NCI-H146 (cell line): ENCODE measurements around the gene CPNE2.
"Not testable (repeated sequence)": the region's sequence is repeated elsewhere in the genome, so short reads cannot be mapped to it uniquely, and the experiment has no call there.

ENCODE experiments used
- DNase-seq: peaks from one replicate; lab custom pipeline; 2025; lab: John Stamatoyannopoulos, UW

CPNE2 gene

GRCh38 chr16:57091975-57092785 lies at the start of gene CPNE2:
Gene CPNE2, plus strand, starts transcription at chr16:57092583. Its CDS starts 18,160 bp downstream, at chr16:57110743.
- DNase-seq, result peak; percentile 57

GRCh38 chr16:57043248-57043647 lies 49.1 kb upstream of the CPNE2 start:
- DNase-seq, result no peak

GRCh38 chr16:57044931-57045693 lies 47.3 kb upstream of the CPNE2 start:
- DNase-seq, result no peak

GRCh38 chr16:57045694-57046381 lies 46.5 kb upstream of the CPNE2 start:
- DNase-seq, result peak; percentile 24

- DNase-seq, result no peak
Measured at GRCh38 chr16:57048095-57048494, 44.3 kb upstream of the CPNE2 start.

GRCh38 chr16:57049678-57050077 lies 42.7 kb upstream of the CPNE2 start:
- DNase-seq, result no peak

- DNase-seq, result no peak
Measured at GRCh38 chr16:57051696-57052228, 40.6 kb upstream of the CPNE2 start.

GRCh38 chr16:57053206-57053605 lies 39.2 kb upstream of the CPNE2 start:
- no peak for DNase-seq

- DNase-seq, result no peak
Measured at GRCh38 chr16:57054338-57054737, 38.0 kb upstream of the CPNE2 start.

GRCh38 chr16:57054771-57055170 lies 37.6 kb upstream of the CPNE2 start:
- DNase-seq, result no peak

GRCh38 chr16:57055671-57056070 lies 36.7 kb upstream of the CPNE2 start:
- no peak for DNase-seq

GRCh38 chr16:57058291-57058861 lies 34.0 kb upstream of the CPNE2 start:
- no peak for DNase-seq

- no peak for DNase-seq
Measured at GRCh38 chr16:57060323-57061083, 31.9 kb upstream of the CPNE2 start.

- DNase-seq, result peak; percentile 82
Measured at GRCh38 chr16:57061084-57061905, 31.1 kb upstream of the CPNE2 start.

GRCh38 chr16:57062329-57062728 lies 30.1 kb upstream of the CPNE2 start:
- no peak for DNase-seq

GRCh38 chr16:57063189-57063588 lies 29.2 kb upstream of the CPNE2 start:
- not testable (repeated sequence) for DNase-seq

- DNase-seq, result no peak
Measured at GRCh38 chr16:57064995-57065394, 27.4 kb upstream of the CPNE2 start.

- no peak for DNase-seq
Measured at GRCh38 chr16:57066625-57067024, 25.8 kb upstream of the CPNE2 start.

GRCh38 chr16:57067347-57067746 lies 25.0 kb upstream of the CPNE2 start:
- no peak for DNase-seq

- DNase-seq, result no peak
Measured at GRCh38 chr16:57069053-57069452, 23.3 kb upstream of the CPNE2 start.
